GM19455 (cell line): ENCODE measurements around the gene CELF4.

Experiments used
- ATAC-seq: cut with Tn5 transposase; IDR thresholded peaks from one replicate; pipeline ENCODE4 v1.9.1; 2021; ENCODE audit not compliant: unreplicated experiment

Gene CELF4

GRCh38 chr18:37527395-37527794, 38.2 kb downstream of the CELF4 start:
- no peak for ATAC-seq

- ATAC-seq, result no peak
These were observed 40.4 kb downstream of the CELF4 start for GRCh38 chr18:37525262-37525585.

DNA sequence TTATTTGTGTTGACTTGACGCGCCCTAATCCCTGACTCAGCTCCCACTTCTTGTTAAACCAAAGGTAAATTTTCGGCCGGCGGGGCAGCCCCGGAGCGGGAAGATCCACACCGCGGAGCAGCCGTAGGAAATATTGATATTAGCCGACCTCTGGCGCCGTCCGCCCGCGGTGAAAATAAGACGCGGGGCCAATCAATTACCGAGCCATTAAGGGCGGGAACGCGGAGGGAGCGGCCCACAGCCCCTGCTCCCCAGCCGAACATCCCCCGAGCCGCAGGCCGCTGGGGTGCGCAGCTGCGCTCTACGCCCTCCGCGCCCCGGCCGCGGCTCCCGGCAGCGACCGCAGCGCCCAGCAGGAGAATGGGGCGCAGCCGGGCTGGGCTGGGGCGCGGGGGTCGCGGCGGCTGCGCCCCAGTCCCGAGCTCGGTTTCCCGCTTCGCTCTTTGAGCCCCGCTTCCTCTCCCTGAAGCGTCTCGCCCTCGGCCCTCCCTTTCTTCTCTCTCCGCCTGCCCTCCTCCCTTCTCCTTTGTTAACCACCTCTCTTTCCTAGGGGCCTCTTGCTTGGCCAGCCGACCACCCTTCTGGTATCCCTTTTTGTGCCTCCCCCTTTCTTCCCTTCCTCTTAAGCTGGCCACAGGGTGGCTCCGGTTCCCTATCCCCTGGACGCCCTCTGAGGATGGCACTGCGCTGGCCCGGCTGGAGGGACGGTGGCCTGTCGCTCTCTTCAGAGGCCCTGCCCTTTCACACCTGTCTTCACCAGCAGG, 40.9 kb downstream of the CELF4 start:
- ATAC-seq, result no peak

DNA sequence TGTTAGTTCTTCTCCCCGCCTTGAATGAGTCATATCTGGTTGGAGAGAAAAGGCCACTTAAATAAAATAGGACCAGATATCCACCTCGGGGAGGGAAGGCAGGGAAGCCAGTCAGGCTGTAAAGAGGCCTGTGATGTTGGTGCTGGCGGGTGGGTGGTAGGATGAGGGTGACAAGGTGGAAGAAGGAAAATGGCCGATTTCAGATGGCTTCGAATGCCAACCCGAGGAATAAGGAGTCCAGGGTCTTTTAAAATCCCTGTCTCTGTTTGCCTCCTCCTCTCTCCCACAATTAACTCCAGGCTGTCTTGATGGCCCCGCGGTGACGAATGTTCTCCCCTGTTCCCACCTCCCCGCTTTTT, 41.5 kb downstream of the CELF4 start:
- no peak for ATAC-seq

GRCh38 chr18:37521510-37522465, 43.8 kb downstream of the CELF4 start:
- no peak for ATAC-seq

DNA sequence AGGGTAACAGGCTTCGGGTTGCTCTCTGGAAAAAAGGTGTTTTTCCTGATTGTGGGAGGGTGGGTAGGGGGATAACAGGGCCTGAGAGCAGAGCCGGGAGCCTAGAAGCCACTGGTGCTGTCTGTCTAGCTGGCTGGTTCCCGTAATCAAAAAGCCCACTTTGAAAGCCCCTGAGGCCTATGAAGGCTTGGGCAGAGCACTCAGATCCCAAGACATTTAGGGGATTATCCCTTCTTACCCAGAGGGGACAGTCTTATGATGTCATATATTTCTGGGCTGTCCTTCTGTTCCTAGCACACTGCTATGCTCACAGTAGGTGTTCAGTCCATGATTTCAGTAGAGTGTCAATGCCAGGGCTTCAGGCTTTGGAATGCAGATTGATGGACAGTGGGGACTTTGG, 45.1 kb downstream of the CELF4 start:
- ATAC-seq, result no peak

- ATAC-seq, result no peak
These were observed 46.0 kb downstream of the CELF4 start for GRCh38 chr18:37519510-37520135.

GRCh38 chr18:37516361-37516853, 49.2 kb downstream of the CELF4 start:
- ATAC-seq, result no peak

DNA sequence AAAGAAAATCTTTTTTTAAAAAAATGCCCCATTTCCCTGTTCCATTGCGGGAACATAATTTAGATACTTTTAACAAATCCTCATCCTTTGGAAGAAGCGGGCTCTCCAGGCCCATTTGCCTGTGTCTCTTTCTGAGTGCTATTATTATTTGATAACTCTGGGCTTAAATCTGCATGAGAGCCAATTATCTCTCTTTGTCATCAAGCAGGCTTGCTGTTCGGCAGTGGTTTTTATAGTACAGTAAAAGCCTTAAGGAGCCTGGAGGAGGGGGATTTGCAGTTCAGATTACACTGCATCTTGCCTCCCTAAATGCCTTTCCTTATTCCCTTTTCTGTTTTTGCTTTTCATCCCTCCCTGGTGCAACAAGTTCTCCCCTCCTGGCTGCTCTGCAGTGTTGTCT, 50.6 kb downstream of the CELF4 start:
- no peak for ATAC-seq

DNA sequence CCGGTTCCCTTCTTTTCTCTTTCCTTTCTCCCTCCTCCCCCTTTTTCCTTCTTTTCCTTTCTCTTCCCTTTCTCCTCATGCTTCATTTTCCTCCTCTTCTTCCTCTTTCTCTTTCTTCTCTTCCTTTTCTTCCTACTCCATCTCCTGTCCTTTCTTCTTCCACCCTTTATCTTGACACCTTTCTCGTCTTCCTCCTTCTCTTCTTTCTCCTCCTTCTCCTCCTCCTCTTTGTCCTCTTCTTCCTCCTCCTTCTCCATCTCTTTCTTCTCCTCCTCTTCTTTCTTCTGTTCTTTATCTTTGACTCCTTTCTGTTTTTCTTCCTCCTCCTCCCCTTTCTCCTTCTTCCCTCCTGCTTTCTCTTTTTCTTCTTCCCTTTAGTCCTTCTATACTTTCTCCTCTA, 53.2 kb downstream of the CELF4 start:
- ATAC-seq, result no peak

DNA sequence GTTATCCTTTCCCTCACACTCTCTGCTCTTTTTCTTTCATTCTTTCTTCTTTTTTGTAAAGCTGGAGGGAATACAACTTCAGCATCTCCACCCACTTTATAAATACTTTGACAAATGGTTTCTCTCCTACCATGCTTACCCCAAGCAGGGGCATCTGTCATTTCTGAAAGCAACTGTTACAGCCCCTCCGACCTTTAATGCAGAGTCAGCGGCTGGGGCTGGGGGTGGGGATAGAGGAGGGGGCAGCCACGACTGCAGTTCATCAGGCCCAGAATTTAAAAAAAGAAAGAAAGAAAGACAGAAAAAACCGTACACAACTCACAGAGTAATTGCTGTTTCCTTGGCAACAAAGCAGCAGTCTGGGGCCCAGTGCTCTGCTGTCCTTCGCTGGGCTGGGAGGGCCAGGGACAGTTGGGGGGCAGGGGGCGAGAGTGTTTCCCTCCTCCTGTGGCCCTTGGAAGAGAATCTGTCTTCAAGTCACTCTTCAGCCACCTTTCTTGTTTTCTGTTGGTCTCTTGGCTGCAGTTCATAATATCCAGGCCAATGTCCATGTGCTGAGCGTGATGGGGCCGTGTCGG, 53.8 kb downstream of the CELF4 start:
- ATAC-seq, result no peak

DNA sequence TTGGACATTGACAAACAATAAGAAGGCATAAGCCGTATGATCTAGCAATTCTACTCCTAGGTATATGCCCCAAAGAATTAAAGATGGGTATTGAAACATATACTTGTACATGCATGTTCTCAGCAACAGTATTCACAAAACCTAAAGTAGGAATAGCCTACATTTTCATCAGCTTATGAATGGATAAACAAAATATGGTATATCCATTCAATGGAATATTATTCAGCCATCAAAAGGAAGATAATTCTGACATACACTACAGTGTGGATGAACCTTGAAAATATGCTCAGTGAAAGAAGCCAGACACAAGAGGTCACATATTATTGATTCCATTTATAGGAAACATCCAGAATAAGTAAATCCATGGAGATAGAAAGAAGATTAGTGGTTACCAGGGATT, 56.0 kb downstream of the CELF4 start:
- no peak for ATAC-seq

- no peak for ATAC-seq
These were observed 57.4 kb downstream of the CELF4 start for GRCh38 chr18:37508207-37508606.

GRCh38 chr18:37507239-37507638, 58.4 kb downstream of the CELF4 start:
- no peak for ATAC-seq

GRCh38 chr18:37506001-37506400, 59.6 kb downstream of the CELF4 start:
- ATAC-seq, result no peak

GRCh38 chr18:37505321-37505720, 60.3 kb downstream of the CELF4 start:
- no peak for ATAC-seq

GRCh38 chr18:37502601-37503000, 63.0 kb downstream of the CELF4 start:
- no peak for ATAC-seq

GRCh38 chr18:37502036-37502435, 63.6 kb downstream of the CELF4 start:
- ATAC-seq, result no peak

GRCh38 chr18:37501136-37501535, 64.5 kb downstream of the CELF4 start:
- ATAC-seq, result no peak

- ATAC-seq, result no peak
These were observed 65.7 kb downstream of the CELF4 start for GRCh38 chr18:37499913-37500312.

DNA sequence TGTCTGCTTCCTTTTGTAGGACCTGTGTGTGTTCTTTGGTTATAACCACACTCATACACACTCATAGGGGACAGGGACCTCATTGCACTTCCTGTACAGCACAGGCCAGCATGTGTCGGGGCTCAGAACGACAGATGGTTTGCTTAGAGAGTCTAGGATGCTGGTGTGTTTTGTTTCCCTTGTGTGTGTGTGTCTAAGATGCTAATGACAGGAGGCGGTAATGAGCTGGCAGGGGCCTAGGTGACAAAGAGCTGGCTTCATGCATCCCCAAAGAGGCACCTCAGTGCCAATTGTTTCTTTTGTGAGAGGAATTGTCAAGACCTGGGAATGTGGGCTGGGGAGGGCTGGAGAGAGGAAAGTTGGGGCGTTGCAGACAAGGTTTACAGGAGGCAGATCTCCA, 66.6 kb downstream of the CELF4 start:
- ATAC-seq, result no peak
